Naive thymus-derived CD4-positive, alpha-beta T cell (primary cell): ENCODE results near the gene NELFB. TPM values are rescaled to one million over a fixed set of nuclear protein-coding genes. Genes with fewer than 3 reads are reported as not detected.

Experiments
- ATAC-seq: fragments of 150-1000 bp; cut with Tn5 transposase; 2 replicates; pipeline ENCODE4 v1.10.0; 2021; ENCODE audit warnings: mild to moderate bottlenecking, moderate library complexity
- CTCF ChIA-PET: fragments of 350-600 bp; sonication (Branson Sonifier 250); formaldehyde crosslinking; loops from one replicate; lab custom pipeline; 2021; ENCODE audit warnings: antibody characterized with exemption; lab: Charles Lee
- POLR2A ChIA-PET: fragments of 350-600 bp; sonication (Branson Sonifier 250); formaldehyde crosslinking; loops from one replicate; lab custom pipeline; 2021; ENCODE audit warnings: antibody characterized with exemption, inconsistent platforms; lab: Charles Lee
- DNase-seq, 9 donors: peaks; one replicate each; pipeline versions ENCODE4 v3.0.0 to v3.0.0-alpha.2; 2020 to 2022; ENCODE audit warnings: mixed read lengths in 1 of 9
- H3K27ac ChIP-seq: one replicate; pipeline ENCODE4 v1.7.0; 2013; ENCODE audit warnings: mild to moderate bottlenecking, low read depth, low read length, moderate library complexity
- H3K27me3 ChIP-seq, 2 donors: one replicate each; pipeline ENCODE4 v1.7.0; 2013; ENCODE audit warnings: low read length in 2 of 2, mild to moderate bottlenecking in 2 of 2, moderate library complexity in 2 of 2; ENCODE audit not compliant: control insufficient read depth in 2 of 2, insufficient read depth in 2 of 2
- H3K36me3 ChIP-seq, 3 experiments: 1 replicate in 2 of 3; 2 replicates in 1 of 3; pipeline ENCODE4 v1.7.0; 2013; ENCODE audit warnings: low read length in 3 of 3, mild to moderate bottlenecking in 3 of 3, moderate library complexity in 1 of 3; ENCODE audit not compliant: insufficient read depth in 3 of 3, control insufficient read depth in 2 of 3
- H3K4me1 ChIP-seq, 2 donors: one replicate each; pipeline ENCODE4 v1.7.0; 2013; ENCODE audit warnings: low read length in 2 of 2, mild to moderate bottlenecking in 2 of 2, moderate library complexity in 1 of 2; ENCODE audit not compliant: control insufficient read depth in 2 of 2, insufficient read depth in 2 of 2
- H3K4me3 ChIP-seq: 2 replicates; pipeline ENCODE4 v1.7.0; 2013; ENCODE audit warnings: mild to moderate bottlenecking, low read length
- H3K9me3 ChIP-seq, 3 experiments: 1 replicate in 2 of 3; 2 replicates in 1 of 3; pipeline ENCODE4 v1.7.0; 2013; ENCODE audit warnings: low read length in 3 of 3; ENCODE audit not compliant: control insufficient read depth in 2 of 3
- H3K27ac Mint-ChIP-seq, 9 donors: one replicate each; pipeline ENCODE4 v1.8.0; 2020 to 2022; ENCODE audit warnings: mixed read lengths in 9 of 9, mild to moderate bottlenecking in 8 of 9, moderate library complexity in 5 of 9, inconsistent platforms in 2 of 9
- H3K27me3 Mint-ChIP-seq, 5 donors: one replicate each; pipeline ENCODE4 v1.8.0; 2021 to 2022; ENCODE audit warnings: mixed read lengths in 5 of 5, mild to moderate bottlenecking in 1 of 5
- H3K36me3 Mint-ChIP-seq, 5 donors: one replicate each; pipeline ENCODE4 v1.8.0; 2020 to 2022; ENCODE audit warnings: mixed read lengths in 5 of 5, mild to moderate bottlenecking in 3 of 5, inconsistent platforms in 1 of 5
- H3K4me1 Mint-ChIP-seq, 7 donors: one replicate each; pipeline ENCODE4 v1.8.0; 2020 to 2022; ENCODE audit warnings: mixed read lengths in 7 of 7, mild to moderate bottlenecking in 3 of 7, inconsistent platforms in 1 of 7
- H3K4me3 Mint-ChIP-seq, 10 donors: one replicate each; pipeline ENCODE4 v1.8.0; 2020 to 2022; ENCODE audit warnings: mild to moderate bottlenecking in 10 of 10, mixed read lengths in 10 of 10, moderate library complexity in 6 of 10, inconsistent platforms in 2 of 10
- H3K9me3 Mint-ChIP-seq, 11 donors: one replicate each; pipeline ENCODE4 v1.8.0; 2020 to 2022; ENCODE audit warnings: mixed read lengths in 11 of 11, mild to moderate bottlenecking in 4 of 11, inconsistent platforms in 1 of 11, moderate library complexity in 1 of 11
- intact Hi-C, 2 donors: fragments of 100-400 bp; cut with micrococcal nuclease; formaldehyde crosslinking; loops; one replicate each; pipeline ENCODE4 v1.15.1; 2023
- polyA plus RNA-seq, 2 donors: library from polyadenylated mRNA; unstranded; fragments of 300-500 nt; fragmentation: Illumina TruSeq; gene quantifications; one replicate each; pipeline ENCODE4 v1.2.3, GENCODE V29; 2021
- total RNA-seq, 6 experiments: library from RNA in 5 of 6; stranded (reverse) in 5 of 6; gene quantifications; 1 replicate in 5 of 6; 2 replicates in 1 of 6; pipeline ENCODE4 v1.2.3 and lab custom pipeline; 2021 to 2026

NELFB gene
- total and polyA plus RNA-seq, 7 experiments from 2014 or later: 22.9 to 64.2 (median 38.9) TPM

DNA sequence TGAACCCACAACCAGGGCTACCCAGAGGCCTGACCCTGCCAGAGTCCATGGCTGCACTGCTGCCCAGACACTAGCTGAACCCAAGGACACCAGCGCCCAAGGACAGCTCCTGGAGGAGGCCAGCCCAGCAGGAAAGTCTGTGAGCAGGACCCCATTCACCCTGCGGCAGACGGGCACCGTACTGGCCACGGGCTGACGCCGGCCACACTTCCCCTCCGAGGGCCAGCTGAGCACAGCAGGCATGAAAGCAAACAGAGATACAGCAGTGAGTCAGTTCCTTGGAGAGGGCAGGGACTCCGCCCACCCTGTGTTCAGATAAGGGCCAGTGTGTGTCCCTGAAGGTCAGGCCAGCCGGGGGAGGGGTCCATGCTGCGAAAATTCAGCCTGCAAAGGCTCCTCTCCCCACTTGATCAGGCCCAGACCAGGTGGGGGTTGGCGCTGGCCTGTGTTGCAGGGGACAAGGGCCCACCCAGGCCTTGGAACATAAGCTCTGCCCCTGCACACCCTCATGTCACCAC lies 36.3 kb upstream of the NELFB start:
- H3K27ac ChIP-seq: no peak overlapping the region
- Mint-ChIP-seq H3K9me3 (no peaks in the 10 kb centered on the region), H3K4me1 (peaks cover 0 to 5% (median 0%) of the 10 kb centered on the region in 7 donors), H3K4me3 (no peak overlapping the region), H3K27ac (no peak overlapping the region), H3K36me3 (no peaks in the 10 kb centered on the region), H3K27me3 (no peaks in the 10 kb centered on the region)
- H3K36me3 ChIP-seq: peaks cover 0 to 28% (median 0%) of the 10 kb centered on the region in 3 experiments
- DNase-seq: no peak
- no peaks in the 10 kb centered on the region for H3K9me3 ChIP-seq
- intact Hi-C loops: no loop called here
- CTCF ChIA-PET: interaction anchor here (0.9 kb wide), 1 partner anchor 18 kb away, joined by 6 read pairs; no protein-coding TSS in a partner anchor
- no peaks in the 10 kb centered on the region for H3K27me3 ChIP-seq
- no peak for ATAC-seq
- H3K4me3 ChIP-seq: no peak overlapping the region
- POLR2A ChIA-PET: interaction anchor here (1.3 kb wide), 1 partner anchor 24 kb away, joined by 3 read pairs; no protein-coding TSS in a partner anchor
- peaks cover 1 to 5% of the 10 kb centered on the region in 2 donors for H3K4me1 ChIP-seq

DNA sequence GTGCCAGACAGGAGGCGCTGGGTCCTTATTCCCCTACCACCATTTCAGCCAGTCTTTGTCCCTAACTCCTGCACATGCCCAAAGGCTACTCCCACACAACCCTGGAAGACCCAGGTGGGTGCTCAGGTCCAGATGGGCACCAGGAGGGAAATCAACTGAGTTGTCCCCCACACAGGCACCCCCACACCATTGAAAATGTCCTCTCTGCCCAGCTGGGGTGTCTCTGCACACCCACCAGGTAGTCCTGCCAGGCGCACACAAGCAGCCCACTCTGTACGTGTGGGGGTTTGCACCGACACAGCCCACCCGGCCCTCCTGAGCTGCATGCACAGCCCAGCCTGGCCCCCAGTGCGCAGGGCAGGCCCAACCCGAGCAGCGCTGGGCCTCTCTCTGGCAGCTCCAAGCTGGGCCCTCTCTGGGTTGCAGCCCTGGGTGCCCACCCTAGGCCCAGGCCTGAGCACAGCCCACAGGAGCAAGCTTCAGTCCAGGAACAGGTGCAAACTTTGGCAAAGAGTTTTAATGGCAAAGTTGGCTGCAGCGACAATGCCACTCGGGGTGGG lies 35.3 kb upstream of the NELFB start:
- H3K4me1 ChIP-seq: peaks cover 5% of the 10 kb centered on the region in 2 donors
- Mint-ChIP-seq H3K27ac (peak overlapping the region in 1 of 9 donors; percentile 62), H3K4me3 (peak overlapping the region in 4 of 10 donors; percentile 18 to 25 (median 20)), H3K9me3 (no peaks in the 10 kb centered on the region), H3K4me1 (peaks cover 0 to 8% (median 2%) of the 10 kb centered on the region in 7 donors), H3K36me3 (no peaks in the 10 kb centered on the region), H3K27me3 (no peaks in the 10 kb centered on the region)
- no peak overlapping the region for H3K4me3 ChIP-seq
- intact Hi-C loops: loop anchor here in 1 of 2 donors (5.0 to 10.0 kb wide), 2 partner anchors 275 to 673 kb away; partner anchors contain the start of genes C8G, FBXW5 and NOTCH1
- CTCF ChIA-PET: no interaction called here
- H3K27me3 ChIP-seq: no peaks in the 10 kb centered on the region
- no peak for ATAC-seq
- H3K9me3 ChIP-seq: no peaks in the 10 kb centered on the region
- H3K36me3 ChIP-seq: peaks cover 0 to 18% (median 0%) of the 10 kb centered on the region in 3 experiments
- H3K27ac ChIP-seq: no peak overlapping the region
- DNase-seq: no peak
- POLR2A ChIA-PET: interaction anchor here (1.2 to 1.3 kb wide), 2 partner anchors 15 to 31 kb away, joined by 3 to 6 read pairs; partner anchors contain the start of genes NDOR1 and TMEM203

DNA sequence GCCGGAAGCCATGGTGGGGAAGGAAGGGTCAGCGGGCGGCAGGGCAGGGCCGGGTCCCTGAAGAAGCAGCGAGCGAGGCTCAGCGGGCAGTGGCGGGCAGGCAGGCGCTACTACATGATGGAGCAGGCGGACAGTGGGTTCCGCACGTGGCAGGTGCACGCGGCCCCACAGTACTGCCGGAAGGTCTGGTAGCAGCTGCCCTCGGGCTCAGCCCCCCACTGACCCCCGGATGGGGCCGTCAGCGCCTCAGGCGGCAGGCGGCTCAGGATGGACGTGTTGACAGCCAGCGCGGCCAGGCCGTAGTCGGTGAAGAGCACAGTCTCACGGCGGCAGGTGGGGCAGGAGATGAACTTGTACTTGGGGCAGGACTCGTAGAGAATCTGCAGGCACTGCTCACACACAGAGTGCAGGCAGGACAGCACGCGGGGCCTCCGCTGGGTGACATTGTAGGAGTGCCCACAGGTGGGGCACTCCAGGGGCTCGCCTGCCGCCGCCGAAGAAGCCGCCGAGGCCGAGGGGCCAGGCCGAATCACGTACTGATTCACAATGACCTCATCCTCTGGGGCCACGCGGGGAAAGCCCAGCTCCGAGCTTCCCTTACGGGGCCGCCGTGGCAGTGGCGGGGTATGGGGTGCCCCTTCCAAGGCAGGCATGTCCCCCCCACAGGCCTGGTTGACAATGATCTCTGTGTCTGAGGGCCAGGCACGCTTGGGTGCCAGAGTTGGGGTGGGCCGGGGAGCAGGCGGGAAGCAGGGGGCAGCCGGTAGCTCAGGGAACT lies 34.6 kb upstream of the NELFB start:
- ATAC-seq: no peak
- ChIA-PET CTCF (interaction anchor here (0.6 kb wide), 1 partner anchor 196 kb away, joined by 3 read pairs; no protein-coding TSS in a partner anchor), POLR2A (interaction anchor here (1.2 to 4.9 kb wide), 3 partner anchors 15 to 32 kb away, joined by 3 to 42 read pairs (median 6); partner anchors contain the start of genes NDOR1 and TMEM203)
- Mint-ChIP-seq H3K9me3 (no peaks in the 10 kb centered on the region), H3K4me1 (peaks cover 0 to 11% (median 2%) of the 10 kb centered on the region in 7 donors), H3K27me3 (no peaks in the 10 kb centered on the region), H3K27ac (peak overlapping the region in 1 of 9 donors; percentile 62), H3K36me3 (no peaks in the 10 kb centered on the region), H3K4me3 (peak overlapping the region in 5 of 10 donors; percentile 20 to 66 (median 41))
- H3K4me3 ChIP-seq: no peak overlapping the region
- no peaks in the 10 kb centered on the region for H3K27me3 ChIP-seq
- intact Hi-C loops: loop anchor here in 1 of 2 donors (5.0 to 10.0 kb wide), 2 partner anchors 276 to 673 kb away; partner anchors contain the start of genes C8G, FBXW5 and NOTCH1
- no peak for DNase-seq
- H3K27ac ChIP-seq: no peak overlapping the region
- peaks cover 0 to 12% (median 0%) of the 10 kb centered on the region in 3 experiments for H3K36me3 ChIP-seq
- H3K9me3 ChIP-seq: no peaks in the 10 kb centered on the region
- H3K4me1 ChIP-seq: peaks cover 5% of the 10 kb centered on the region in 2 donors

DNA sequence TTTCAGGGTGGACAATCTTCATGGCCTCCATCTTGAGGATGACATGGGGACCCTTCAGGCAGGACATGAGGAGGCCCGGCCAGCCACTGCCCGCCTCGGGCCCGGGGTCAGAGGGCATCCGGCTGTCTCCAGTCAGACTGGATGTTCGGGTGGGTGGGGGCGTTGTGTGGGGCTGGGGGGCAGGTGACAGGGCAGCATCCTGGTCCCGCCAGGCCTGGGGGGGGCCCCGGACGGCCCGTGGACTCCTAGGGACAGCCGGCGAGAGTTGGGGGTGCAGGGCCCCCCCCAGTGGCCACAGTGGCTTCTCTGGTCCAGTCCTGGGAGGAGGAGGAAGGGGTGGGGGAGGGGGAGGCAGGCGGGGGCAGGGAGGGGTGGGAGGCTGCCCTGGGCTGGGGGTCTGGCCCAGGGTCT lies 34.0 kb upstream of the NELFB start:
- Histone ChIP-seq H3K4me1 (peaks cover 5% of the 10 kb centered on the region in 2 donors), H3K27me3 (no peaks in the 10 kb centered on the region), H3K4me3 (no peak overlapping the region), H3K36me3 (peaks cover 0 to 6% (median 0%) of the 10 kb centered on the region in 3 experiments), H3K27ac (no peak overlapping the region), H3K9me3 (no peaks in the 10 kb centered on the region)
- H3K27me3 Mint-ChIP-seq: no peaks in the 10 kb centered on the region
- peak overlapping the region in 4 of 10 donors; percentile 38 to 66 (median 48) for H3K4me3 Mint-ChIP-seq
- no peak overlapping the region for H3K27ac Mint-ChIP-seq
- ChIA-PET POLR2A (interaction anchor here (0.9 to 4.9 kb wide), 2 partner anchors 15 to 20 kb away, joined by 3 to 42 read pairs; partner anchors contain the start of genes NDOR1, TMEM203 and TUBB4B), CTCF (interaction anchor here (0.6 kb wide), 1 partner anchor 196 kb away, joined by 3 read pairs; no protein-coding TSS in a partner anchor)
- intact Hi-C loops: loop anchor here in 1 of 2 donors (5.0 to 10.0 kb wide), 2 partner anchors 276 to 674 kb away; partner anchors contain the start of genes C8G, FBXW5 and NOTCH1
- no peak for ATAC-seq
- no peak for DNase-seq
- H3K36me3 Mint-ChIP-seq: no peaks in the 10 kb centered on the region
- peaks cover 0 to 11% (median 2%) of the 10 kb centered on the region in 7 donors for H3K4me1 Mint-ChIP-seq
- H3K9me3 Mint-ChIP-seq: no peaks in the 10 kb centered on the region

DNA sequence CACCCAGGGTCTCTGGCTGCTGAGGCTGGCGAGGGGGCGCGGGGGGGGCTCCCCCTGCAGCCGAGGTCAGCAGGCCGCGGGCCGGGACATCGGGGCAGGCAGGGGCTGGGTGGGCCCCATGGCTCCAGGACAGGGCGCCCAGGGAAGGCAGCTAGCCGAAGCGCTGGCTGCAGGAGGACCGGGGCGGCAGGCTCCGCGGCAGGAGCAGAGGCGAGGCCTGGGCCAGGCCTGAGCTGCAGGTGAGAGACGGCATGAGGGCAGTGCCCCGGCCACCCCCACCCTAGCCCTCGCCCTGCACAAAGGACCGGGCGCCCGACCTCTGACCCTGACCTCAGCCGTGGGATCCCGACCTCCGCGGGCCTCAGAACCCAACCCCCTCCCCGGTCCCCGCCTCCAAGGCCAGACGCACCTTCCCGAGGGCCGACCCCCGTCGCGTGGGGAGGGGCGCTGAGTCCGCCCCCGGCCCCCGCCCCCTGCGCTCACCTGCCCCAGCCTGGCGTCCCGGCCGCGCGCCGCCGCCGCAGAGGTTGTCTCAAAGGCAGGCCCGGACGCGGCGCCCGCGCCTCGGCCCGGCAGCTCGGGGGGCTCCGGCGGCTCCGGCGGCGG lies 33.5 kb upstream of the NELFB start:
- Histone ChIP-seq H3K9me3 (no peaks in the 10 kb centered on the region), H3K27ac (no peak overlapping the region), H3K4me1 (peaks cover 5% of the 10 kb centered on the region in 2 donors), H3K36me3 (peaks cover 0 to under 1% (median 0%) of the 10 kb centered on the region in 3 experiments), H3K27me3 (no peaks in the 10 kb centered on the region), H3K4me3 (no peak overlapping the region)
- ChIA-PET CTCF (interaction anchor here (1.2 kb wide), 1 partner anchor 21 kb away, joined by 3 read pairs; the partner anchor contains the start of gene TPRN), POLR2A (interaction anchor here (0.9 to 4.9 kb wide), 4 partner anchors 16 to 135 kb away, joined by 3 to 42 read pairs (median 10); partner anchors contain the start of genes MAN1B1, NDOR1, TMEM203 and TUBB4B)
- intact Hi-C loops: loop anchor here in 1 of 2 donors (5.0 to 10.0 kb wide), 2 partner anchors 277 to 674 kb away; partner anchors contain the start of genes C8G, FBXW5 and NOTCH1
- no peak overlapping the region for H3K27ac Mint-ChIP-seq
- no peak for ATAC-seq
- no peak for DNase-seq
- peaks cover 0 to 11% (median 3%) of the 10 kb centered on the region in 7 donors for H3K4me1 Mint-ChIP-seq
- no peaks in the 10 kb centered on the region for H3K27me3 Mint-ChIP-seq
- H3K36me3 Mint-ChIP-seq: no peaks in the 10 kb centered on the region
- no peaks in the 10 kb centered on the region for H3K9me3 Mint-ChIP-seq
- H3K4me3 Mint-ChIP-seq: peak overlapping the region in 2 of 10 donors; percentile 23 to 41
